Measurements from ENCODE around the gene TPO.

GRCh38 chr2:1487758-1488157, 74.5 kb downstream of the TPO start:
- no peak for TF ChIP-seq POLR2A (IDR thresholded peaks at IDR 0.05)
- TF ChIP-seq CTCF (IDR thresholded peaks at IDR 0.05), result no peak

Measured in thyroid gland (tissue), 4 donors.